ENCODE results near the gene NFIB. TPM values are rescaled to one million over a fixed set of nuclear protein-coding genes. Genes with fewer than 3 reads are reported as not detected.

The NFIB gene
- total and polyA plus RNA-seq, 10 of the 15 experiments (the other 5 are each of a cell fraction or from before 2014, with no cell fraction given): under 0.01 to 0.19 (median 0.05) TPM; not detected in 3

DNA sequence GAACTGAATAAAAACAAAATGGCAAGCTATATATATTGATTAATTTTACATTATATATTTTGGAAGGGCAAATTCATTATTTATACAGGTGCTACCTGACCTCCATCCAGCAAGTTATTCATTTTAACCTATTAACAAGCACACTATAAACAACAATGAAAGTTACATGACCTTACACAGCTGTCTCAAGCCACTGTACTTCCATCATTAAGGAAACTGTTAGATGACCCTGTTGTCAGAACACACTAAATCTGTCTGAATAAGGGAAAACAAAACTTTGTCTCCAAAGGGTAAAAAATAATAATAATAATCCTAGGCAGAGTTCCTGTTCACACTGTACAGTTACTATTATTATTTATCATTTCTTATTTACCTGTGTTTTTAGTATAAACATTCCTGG, 44.0 kb downstream of the NFIB start:
- Histone ChIP-seq H3K79me2 (ENCODE audit: control insufficient read depth, insufficient read depth, low read length) (no peaks in the 10 kb centered on the region), H2AFZ (ENCODE audit: control insufficient read depth, low read depth, low read length) (no peak overlapping the region), H3K4me1 (ENCODE audit: control insufficient read depth, insufficient read depth, low read length) (no peaks in the 10 kb centered on the region), H3K36me3 (ENCODE audit: control insufficient read depth in 2 of 2, insufficient read depth in 2 of 2, low read length in 1 of 2) (no peaks in the 10 kb centered on the region), H4K20me1 (ENCODE audit: control insufficient read depth, insufficient read depth) (no peaks in the 10 kb centered on the region), H3K9me3 (replicated peaks; ENCODE audit: control insufficient read depth, insufficient read depth, low read length) (no peaks in the 10 kb centered on the region), H3K27ac (ENCODE audit: control insufficient read depth, insufficient read depth) (no peak overlapping the region), H3K4me3 (no peak overlapping the region), H3K9ac (ENCODE audit: control insufficient read depth, insufficient read depth, low read length) (no peak overlapping the region), H3K27me3 (replicated peaks in 1 of 2; ENCODE audit: control insufficient read depth in 2 of 2, insufficient read depth in 2 of 2, low read length in 1 of 2) (no peaks in the 10 kb centered on the region; a peak in 1 of 4 replicates), H3K4me2 (ENCODE audit: control insufficient read depth, insufficient read depth) (no peak overlapping the region)
- FAIRE-seq (no peak), DNase-seq (ENCODE audit: low read depth, low spot score) (no peak), ATAC-seq (no peak)
- in situ Hi-C loops (cut with MboI) (no loop called here), intact Hi-C loops (cut with micrococcal nuclease; ENCODE audit: unreplicated experiment) (no loop called here)
- no TSS peak for BruUV-seq (replicated peaks)
- TF ChIP-seq, protein P1, sequence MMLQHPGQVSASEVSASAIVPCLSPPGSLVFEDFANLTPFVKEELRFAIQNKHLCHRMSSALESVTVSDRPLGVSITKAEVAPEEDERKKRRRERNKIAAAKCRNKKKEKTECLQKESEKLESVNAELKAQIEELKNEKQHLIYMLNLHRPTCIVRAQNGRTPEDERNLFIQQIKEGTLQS (IDR thresholded peaks at IDR 0.05; ENCODE audit: borderline replicate concordance, extremely low read depth, low read depth, low read length): no peak
- TF ChIP-seq CHD2 (IDR thresholded peaks at IDR 0.05; ENCODE audit: borderline replicate concordance, low read depth, low read length) (no peak), RCOR1 (conservative IDR thresholded peaks at IDR 0.05; ENCODE audit: low read depth, low read length) (no peak), STAT3 (IDR thresholded peaks at IDR 0.05; ENCODE audit: low read depth, low read length) (no peak), CREM (IDR thresholded peaks at IDR 0.05; ENCODE audit: low read depth) (no peak), NFXL1 (IDR thresholded peaks at IDR 0.05; ENCODE audit: borderline replicate concordance) (no peak), ZNF622 (IDR thresholded peaks at IDR 0.05) (no peak)
- TF ChIP-seq, protein P2, sequence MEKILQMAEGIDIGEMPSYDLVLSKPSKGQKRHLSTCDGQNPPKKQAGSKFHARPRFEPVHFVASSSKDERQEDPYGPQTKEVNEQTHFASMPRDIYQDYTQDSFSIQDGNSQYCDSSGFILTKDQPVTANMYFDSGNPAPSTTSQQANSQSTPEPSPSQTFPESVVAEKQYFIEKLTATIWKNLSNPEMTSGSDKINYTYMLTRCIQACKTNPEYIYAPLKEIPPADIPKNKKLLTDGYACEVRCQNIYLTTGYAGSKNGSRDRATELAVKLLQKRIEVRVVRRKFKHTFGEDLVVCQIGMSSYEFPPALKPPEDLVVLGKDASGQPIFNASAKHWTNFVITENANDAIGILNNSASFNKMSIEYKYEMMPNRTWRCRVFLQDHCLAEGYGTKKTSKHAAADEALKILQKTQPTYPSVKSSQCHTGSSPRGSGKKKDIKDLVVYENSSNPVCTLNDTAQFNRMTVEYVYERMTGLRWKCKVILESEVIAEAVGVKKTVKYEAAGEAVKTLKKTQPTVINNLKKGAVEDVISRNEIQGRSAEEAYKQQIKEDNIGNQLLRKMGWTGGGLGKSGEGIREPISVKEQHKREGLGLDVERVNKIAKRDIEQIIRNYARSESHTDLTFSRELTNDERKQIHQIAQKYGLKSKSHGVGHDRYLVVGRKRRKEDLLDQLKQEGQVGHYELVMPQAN (conservative IDR thresholded peaks at IDR 0.05): no peak
- TF ChIP-seq, protein P3, sequence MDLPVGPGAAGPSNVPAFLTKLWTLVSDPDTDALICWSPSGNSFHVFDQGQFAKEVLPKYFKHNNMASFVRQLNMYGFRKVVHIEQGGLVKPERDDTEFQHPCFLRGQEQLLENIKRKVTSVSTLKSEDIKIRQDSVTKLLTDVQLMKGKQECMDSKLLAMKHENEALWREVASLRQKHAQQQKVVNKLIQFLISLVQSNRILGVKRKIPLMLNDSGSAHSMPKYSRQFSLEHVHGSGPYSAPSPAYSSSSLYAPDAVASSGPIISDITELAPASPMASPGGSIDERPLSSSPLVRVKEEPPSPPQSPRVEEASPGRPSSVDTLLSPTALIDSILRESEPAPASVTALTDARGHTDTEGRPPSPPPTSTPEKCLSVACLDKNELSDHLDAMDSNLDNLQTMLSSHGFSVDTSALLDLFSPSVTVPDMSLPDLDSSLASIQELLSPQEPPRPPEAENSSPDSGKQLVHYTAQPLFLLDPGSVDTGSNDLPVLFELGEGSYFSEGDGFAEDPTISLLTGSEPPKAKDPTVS (IDR thresholded peaks at IDR 0.05; ENCODE audit: low read depth, low read length): no peak
- TF ChIP-seq, protein P4, sequence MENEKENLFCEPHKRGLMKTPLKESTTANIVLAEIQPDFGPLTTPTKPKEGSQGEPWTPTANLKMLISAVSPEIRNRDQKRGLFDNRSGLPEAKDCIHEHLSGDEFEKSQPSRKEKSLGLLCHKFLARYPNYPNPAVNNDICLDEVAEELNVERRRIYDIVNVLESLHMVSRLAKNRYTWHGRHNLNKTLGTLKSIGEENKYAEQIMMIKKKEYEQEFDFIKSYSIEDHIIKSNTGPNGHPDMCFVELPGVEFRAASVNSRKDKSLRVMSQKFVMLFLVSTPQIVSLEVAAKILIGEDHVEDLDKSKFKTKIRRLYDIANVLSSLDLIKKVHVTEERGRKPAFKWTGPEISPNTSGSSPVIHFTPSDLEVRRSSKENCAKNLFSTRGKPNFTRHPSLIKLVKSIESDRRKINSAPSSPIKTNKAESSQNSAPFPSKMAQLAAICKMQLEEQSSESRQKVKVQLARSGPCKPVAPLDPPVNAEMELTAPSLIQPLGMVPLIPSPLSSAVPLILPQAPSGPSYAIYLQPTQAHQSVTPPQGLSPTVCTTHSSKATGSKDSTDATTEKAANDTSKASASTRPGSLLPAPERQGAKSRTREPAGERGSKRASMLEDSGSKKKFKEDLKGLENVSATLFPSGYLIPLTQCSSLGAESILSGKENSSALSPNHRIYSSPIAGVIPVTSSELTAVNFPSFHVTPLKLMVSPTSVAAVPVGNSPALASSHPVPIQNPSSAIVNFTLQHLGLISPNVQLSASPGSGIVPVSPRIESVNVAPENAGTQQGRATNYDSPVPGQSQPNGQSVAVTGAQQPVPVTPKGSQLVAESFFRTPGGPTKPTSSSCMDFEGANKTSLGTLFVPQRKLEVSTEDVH (IDR thresholded peaks at IDR 0.05; ENCODE audit: low read depth, partially characterized antibody): no peak
- ChIA-PET POLR2A (no interaction called here), RAD21 (ENCODE audit: unreplicated experiment) (no interaction called here), CTCF (no interaction called here), SMC1A (ENCODE audit: uncharacterized antibody, unreplicated experiment) (no interaction called here)

Data from GM12878 (cell line).